Stimulated activated CD8-positive, alpha-beta memory T cell treated with anti-CD3 and anti-CD28 coated beads, Interleukin-12 subunit alpha, Interleukin-12 subunit beta, amount 100 ng/mL, for 4 hours (primary cell): ENCODE results near the gene PPP3CB.
A peak's percentile ranks its signal among the peaks of the same experiment; 100 is the strongest.
"Not testable (repeated sequence)": the region's sequence is repeated elsewhere in the genome, so short reads cannot be mapped to it uniquely, and the experiment has no call there.

Experiments
- DNase-seq: peaks from one replicate; pipeline ENCODE4 v3.0.0-alpha.2; 2020; ENCODE audit warnings: low read depth

Gene PPP3CB

GRCh38 chr10:73414230-73414945 is 81.4 kb downstream of the PPP3CB start:
- DNase-seq: no peak

GRCh38 chr10:73413528-73414229 is 82.1 kb downstream of the PPP3CB start, which contains the start of gene ANXA7:
Gene ANXA7, minus strand, starts transcription at chr10:73414058. Its CDS starts 13,202 bp downstream, at chr10:73400856.
- DNase-seq: peak; percentile 93

- no peak for DNase-seq
Measured at GRCh38 chr10:73413108-73413527, 82.7 kb downstream of the PPP3CB start.

- no peak for DNase-seq
Measured at GRCh38 chr10:73410897-73411296, 84.9 kb downstream of the PPP3CB start.

GRCh38 chr10:73408978-73409521 is 86.8 kb downstream of the PPP3CB start:
- no peak for DNase-seq

GRCh38 chr10:73408061-73408460 is 87.8 kb downstream of the PPP3CB start:
- DNase-seq: no peak

GRCh38 chr10:73407495-73407894 is 88.3 kb downstream of the PPP3CB start:
- no peak for DNase-seq

- no peak for DNase-seq
Measured at GRCh38 chr10:73406846-73407245, 89.0 kb downstream of the PPP3CB start.

GRCh38 chr10:73405556-73405955 is 90.3 kb downstream of the PPP3CB start:
- no peak for DNase-seq

GRCh38 chr10:73404690-73405089 is 91.1 kb downstream of the PPP3CB start:
- no peak for DNase-seq

GRCh38 chr10:73401636-73402035 is 94.2 kb downstream of the PPP3CB start:
- no peak for DNase-seq

GRCh38 chr10:73399063-73399462 is 96.8 kb downstream of the PPP3CB start:
- DNase-seq: no peak

GRCh38 chr10:73398024-73398423 is 97.8 kb downstream of the PPP3CB start:
- DNase-seq: no peak

- not testable (repeated sequence) for DNase-seq
Measured at GRCh38 chr10:73394325-73394724, 101.5 kb downstream of the PPP3CB start.

GRCh38 chr10:73388228-73388627 is 107.6 kb downstream of the PPP3CB start:
- DNase-seq: no peak

GRCh38 chr10:73386583-73386982 is 109.2 kb downstream of the PPP3CB start:
- no peak for DNase-seq
